ENCODE measurements around the gene ZSCAN5B.
"Not testable (repeated sequence)": the region's sequence is repeated elsewhere in the genome, so short reads cannot be mapped to it uniquely, and the experiment has no call there.

DNA sequence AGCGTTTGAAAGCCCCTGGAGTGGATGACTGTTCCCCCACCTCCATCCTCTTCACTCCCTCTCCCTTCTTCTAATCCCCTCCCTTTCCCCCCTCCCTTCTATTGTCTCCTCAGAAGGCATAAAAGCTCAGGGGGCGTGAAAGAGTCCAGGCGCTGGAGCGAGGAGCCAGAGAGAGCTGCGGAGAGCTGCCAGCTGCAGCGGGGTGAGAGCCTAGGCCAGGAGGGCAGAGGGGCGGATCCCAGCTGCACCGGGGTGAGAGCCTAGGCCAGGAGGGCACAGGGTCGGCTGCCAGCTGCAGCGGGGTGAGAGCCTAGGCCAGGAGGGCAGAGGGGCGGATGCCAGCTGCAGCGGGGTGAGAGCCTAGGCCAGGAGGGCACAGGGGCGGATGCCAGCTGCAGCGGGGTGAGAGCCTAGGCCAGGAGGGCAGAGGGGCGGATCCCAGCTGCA, 21.7 kb downstream of the ZSCAN5B start, which contains the start of gene GALP:
- TF ChIP-seq POLR2A (IDR thresholded peaks at IDR 0.05), result not testable (repeated sequence)
- TF ChIP-seq, protein P1, sequence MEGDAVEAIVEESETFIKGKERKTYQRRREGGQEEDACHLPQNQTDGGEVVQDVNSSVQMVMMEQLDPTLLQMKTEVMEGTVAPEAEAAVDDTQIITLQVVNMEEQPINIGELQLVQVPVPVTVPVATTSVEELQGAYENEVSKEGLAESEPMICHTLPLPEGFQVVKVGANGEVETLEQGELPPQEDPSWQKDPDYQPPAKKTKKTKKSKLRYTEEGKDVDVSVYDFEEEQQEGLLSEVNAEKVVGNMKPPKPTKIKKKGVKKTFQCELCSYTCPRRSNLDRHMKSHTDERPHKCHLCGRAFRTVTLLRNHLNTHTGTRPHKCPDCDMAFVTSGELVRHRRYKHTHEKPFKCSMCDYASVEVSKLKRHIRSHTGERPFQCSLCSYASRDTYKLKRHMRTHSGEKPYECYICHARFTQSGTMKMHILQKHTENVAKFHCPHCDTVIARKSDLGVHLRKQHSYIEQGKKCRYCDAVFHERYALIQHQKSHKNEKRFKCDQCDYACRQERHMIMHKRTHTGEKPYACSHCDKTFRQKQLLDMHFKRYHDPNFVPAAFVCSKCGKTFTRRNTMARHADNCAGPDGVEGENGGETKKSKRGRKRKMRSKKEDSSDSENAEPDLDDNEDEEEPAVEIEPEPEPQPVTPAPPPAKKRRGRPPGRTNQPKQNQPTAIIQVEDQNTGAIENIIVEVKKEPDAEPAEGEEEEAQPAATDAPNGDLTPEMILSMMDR (IDR thresholded peaks at IDR 0.05), result not testable (repeated sequence)
